LNCaP clone FGC (cell line): ENCODE data around the gene ACBD6.

Source experiments
- DNase-seq: peaks from one replicate; pipeline ENCODE4 v3.0.0-alpha.2; 2011; ENCODE audit warnings: low read depth
- H3K4me3 ChIP-seq: 2 replicates; pipeline ENCODE4 v1.5.1; 2011; ENCODE audit warnings: mild to moderate bottlenecking, low read depth, low read length, control low read depth
- TF ChIP-seq, protein P1 (sequence below): IDR thresholded peaks from 2 replicates; pipeline ENCODE4 v1.5.1; 2012; ENCODE audit warnings: mild to moderate bottlenecking; ENCODE audit not compliant: control insufficient read depth, insufficient read depth; ENCODE audit errors: extremely low read depth

The ACBD6 gene

GRCh38 chr1:180275726-180276125 lies 226.7 kb downstream of the ACBD6 start:
- DNase-seq = no peak
- TF ChIP-seq, protein P1, sequence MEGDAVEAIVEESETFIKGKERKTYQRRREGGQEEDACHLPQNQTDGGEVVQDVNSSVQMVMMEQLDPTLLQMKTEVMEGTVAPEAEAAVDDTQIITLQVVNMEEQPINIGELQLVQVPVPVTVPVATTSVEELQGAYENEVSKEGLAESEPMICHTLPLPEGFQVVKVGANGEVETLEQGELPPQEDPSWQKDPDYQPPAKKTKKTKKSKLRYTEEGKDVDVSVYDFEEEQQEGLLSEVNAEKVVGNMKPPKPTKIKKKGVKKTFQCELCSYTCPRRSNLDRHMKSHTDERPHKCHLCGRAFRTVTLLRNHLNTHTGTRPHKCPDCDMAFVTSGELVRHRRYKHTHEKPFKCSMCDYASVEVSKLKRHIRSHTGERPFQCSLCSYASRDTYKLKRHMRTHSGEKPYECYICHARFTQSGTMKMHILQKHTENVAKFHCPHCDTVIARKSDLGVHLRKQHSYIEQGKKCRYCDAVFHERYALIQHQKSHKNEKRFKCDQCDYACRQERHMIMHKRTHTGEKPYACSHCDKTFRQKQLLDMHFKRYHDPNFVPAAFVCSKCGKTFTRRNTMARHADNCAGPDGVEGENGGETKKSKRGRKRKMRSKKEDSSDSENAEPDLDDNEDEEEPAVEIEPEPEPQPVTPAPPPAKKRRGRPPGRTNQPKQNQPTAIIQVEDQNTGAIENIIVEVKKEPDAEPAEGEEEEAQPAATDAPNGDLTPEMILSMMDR = no peak
- no peak overlapping the region for H3K4me3 ChIP-seq

DNA sequence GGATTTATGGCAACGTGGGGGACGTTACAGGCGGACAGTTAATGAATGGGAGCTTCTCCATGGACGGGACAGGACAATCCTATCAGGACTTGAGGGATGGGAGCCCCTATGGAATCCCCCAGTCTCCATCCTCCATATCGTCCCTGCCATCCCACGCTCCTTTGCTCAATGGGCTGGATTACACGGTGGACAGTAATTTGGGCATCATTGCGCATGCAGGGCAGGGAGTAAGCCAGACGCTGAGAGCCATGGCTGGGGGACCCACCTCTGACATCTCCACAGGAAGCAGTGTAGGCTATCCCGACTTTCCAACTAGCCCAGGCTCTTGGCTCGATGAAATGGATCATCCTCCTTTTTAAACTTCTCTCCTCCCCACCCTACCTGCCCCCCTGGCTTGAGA lies 228.2 kb downstream of the ACBD6 start:
- no peak for DNase-seq
- H3K4me3 ChIP-seq = no peak overlapping the region
- TF ChIP-seq, protein P1 = no peak

- H3K4me3 ChIP-seq = no peak overlapping the region
- DNase-seq = no peak
- TF ChIP-seq, protein P1 = no peak
Observed at GRCh38 chr1:180273066-180273465, 229.3 kb downstream of the ACBD6 start.

DNA sequence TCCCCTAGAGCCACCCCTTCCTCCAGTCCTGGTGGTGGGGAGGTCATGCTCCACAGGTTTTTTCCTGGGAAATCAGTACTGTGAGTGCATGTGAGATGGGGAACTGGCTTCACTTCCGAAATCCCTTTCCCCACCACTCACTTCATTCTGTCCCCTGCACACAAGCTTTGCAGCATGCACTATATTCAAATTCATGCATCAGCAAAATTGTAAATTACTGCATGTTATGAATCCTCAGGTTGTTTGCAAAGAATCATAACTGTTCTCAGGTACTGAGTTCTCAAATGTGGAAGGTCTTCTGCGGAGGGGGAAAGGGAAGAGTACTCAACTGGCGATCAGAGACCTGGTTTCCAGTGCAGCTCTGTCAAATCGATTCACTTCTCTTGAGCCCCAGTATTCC lies 230.0 kb downstream of the ACBD6 start:
- DNase-seq = no peak
- TF ChIP-seq, protein P1 = no peak
- H3K4me3 ChIP-seq = no peak overlapping the region

GRCh38 chr1:180271272-180272255 lies 230.8 kb downstream of the ACBD6 start:
- H3K4me3 ChIP-seq = no peak overlapping the region
- TF ChIP-seq, protein P1 = no peak
- no peak for DNase-seq

DNA sequence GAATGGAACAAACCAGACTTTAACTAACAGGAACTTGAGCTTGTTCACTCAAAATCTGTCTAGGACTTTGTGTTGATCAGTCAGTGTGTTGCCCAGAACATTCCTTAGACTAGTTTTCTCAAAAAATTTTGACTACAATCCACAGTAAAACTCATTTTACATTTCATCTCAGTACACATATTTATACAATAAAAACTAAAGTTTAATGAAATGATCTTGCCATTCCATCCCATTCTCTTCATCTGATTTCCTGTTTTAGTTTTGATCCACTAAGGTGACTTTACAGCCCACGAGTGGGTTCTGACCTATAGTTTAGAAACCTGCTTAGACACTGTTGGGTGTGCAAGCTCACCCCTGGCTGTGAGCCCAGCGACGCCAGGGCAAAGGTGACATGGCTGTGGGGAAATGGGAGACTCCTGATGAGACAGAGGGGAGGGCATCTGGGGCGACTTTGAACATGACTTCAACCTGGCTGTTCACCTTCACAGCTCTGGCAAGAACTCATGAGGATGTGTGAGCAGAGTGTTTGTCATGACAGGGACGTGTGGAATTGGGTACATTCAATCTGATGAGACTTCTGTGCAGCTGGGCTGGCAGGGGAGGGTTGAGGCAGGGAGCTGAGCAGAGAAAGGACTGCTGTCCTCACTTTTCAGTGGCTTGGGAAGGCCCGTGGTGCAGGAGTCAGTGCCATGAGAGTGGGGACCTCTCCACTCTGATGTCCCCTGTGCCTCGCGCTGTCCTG lies 231.7 kb downstream of the ACBD6 start:
- no peak overlapping the region for H3K4me3 ChIP-seq
- DNase-seq = no peak
- TF ChIP-seq, protein P1 = no peak
